ENCODE results near the gene CDK8. TPM values are rescaled to one million over a fixed set of nuclear protein-coding genes. Genes with fewer than 3 reads are reported as not detected.

Gene CDK8
- total RNA-seq, 1 experiment from 2014 or later: 9.4 TPM

- DNase-seq: no peak
- Mint-ChIP-seq H3K4me3 (ENCODE audit: low read depth, unreplicated experiment) (no peak overlapping the region), H3K27me3 (ENCODE audit: unreplicated experiment) (no peaks in the 10 kb centered on the region), H3K4me1 (ENCODE audit: low read depth, unreplicated experiment) (no peaks in the 10 kb centered on the region), H3K9me3 (ENCODE audit: low read depth, unreplicated experiment) (no peaks in the 10 kb centered on the region), H3K36me3 (ENCODE audit: insufficient read depth, unreplicated experiment) (no peaks in the 10 kb centered on the region), H3K27ac (ENCODE audit: unreplicated experiment) (no peak overlapping the region)
- intact Hi-C loops (cut with micrococcal nuclease; ENCODE audit: unreplicated experiment): no loop called here
- CTCF ChIA-PET: no interaction called here
- BruUV-seq (replicated peaks): no TSS peak
- TF ChIP-seq, protein P1, sequence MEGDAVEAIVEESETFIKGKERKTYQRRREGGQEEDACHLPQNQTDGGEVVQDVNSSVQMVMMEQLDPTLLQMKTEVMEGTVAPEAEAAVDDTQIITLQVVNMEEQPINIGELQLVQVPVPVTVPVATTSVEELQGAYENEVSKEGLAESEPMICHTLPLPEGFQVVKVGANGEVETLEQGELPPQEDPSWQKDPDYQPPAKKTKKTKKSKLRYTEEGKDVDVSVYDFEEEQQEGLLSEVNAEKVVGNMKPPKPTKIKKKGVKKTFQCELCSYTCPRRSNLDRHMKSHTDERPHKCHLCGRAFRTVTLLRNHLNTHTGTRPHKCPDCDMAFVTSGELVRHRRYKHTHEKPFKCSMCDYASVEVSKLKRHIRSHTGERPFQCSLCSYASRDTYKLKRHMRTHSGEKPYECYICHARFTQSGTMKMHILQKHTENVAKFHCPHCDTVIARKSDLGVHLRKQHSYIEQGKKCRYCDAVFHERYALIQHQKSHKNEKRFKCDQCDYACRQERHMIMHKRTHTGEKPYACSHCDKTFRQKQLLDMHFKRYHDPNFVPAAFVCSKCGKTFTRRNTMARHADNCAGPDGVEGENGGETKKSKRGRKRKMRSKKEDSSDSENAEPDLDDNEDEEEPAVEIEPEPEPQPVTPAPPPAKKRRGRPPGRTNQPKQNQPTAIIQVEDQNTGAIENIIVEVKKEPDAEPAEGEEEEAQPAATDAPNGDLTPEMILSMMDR (IDR thresholded peaks at IDR 0.05; ENCODE audit: unreplicated experiment): no peak
These were observed 146.6 kb downstream of the CDK8 start for GRCh38 chr13:26400545-26400944.

DNA sequence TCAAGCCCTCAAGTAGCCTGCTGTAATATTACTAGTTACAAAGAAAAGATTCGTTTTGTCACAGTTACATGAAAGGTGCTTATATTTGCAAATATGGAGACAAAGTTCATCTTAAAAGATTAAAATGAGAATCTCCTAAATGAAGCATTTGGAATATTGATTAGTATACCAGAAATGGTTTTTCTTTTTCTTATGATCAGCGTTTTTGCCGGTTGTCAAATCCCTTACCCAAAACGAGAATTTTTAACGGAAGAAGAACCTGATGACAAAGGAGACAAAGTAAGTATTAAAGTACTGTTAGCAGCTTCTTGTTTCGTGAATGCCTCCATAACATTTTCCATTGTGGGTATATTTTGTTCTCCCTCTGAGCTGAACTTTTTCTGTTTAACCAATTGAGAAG is 147.1 kb downstream of the CDK8 start:
- H3K4me1 Mint-ChIP-seq (ENCODE audit: low read depth, unreplicated experiment): no peaks in the 10 kb centered on the region
- H3K4me3 Mint-ChIP-seq (ENCODE audit: low read depth, unreplicated experiment): no peak overlapping the region
- DNase-seq: no peak
- H3K9me3 Mint-ChIP-seq (ENCODE audit: low read depth, unreplicated experiment): no peaks in the 10 kb centered on the region
- no peaks in the 10 kb centered on the region for H3K27me3 Mint-ChIP-seq (ENCODE audit: unreplicated experiment)
- CTCF ChIA-PET: no interaction called here
- TF ChIP-seq, protein P1 (IDR thresholded peaks at IDR 0.05; ENCODE audit: unreplicated experiment): no peak
- H3K36me3 Mint-ChIP-seq (ENCODE audit: insufficient read depth, unreplicated experiment): no peaks in the 10 kb centered on the region
- H3K27ac Mint-ChIP-seq (ENCODE audit: unreplicated experiment): no peak overlapping the region
- intact Hi-C loops (cut with micrococcal nuclease; ENCODE audit: unreplicated experiment): no loop called here
- no TSS peak for BruUV-seq (replicated peaks)

DNA sequence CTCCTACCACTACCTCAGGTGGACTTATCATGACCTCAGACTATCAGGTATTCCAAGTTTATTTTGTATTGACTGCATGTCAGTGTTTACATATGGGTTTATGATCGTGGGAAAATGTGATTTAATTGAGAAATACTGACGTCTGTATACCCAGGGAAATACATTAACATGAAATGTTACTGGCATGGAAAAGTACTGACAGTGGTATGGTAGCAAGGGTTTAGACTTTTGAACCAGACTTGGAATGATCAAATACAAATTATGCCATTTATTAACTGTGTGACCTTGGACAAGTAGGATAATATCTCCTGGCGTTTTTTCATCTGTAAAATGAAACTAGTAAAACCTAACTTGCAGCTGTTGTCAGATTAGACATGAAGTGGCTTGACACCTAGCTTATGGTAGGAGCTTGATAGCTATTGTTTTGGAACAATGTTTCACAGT is 147.7 kb downstream of the CDK8 start:
- Mint-ChIP-seq H3K27ac (ENCODE audit: unreplicated experiment) (no peak overlapping the region), H3K4me3 (ENCODE audit: low read depth, unreplicated experiment) (no peak overlapping the region), H3K36me3 (ENCODE audit: insufficient read depth, unreplicated experiment) (no peaks in the 10 kb centered on the region), H3K9me3 (ENCODE audit: low read depth, unreplicated experiment) (no peaks in the 10 kb centered on the region), H3K4me1 (ENCODE audit: low read depth, unreplicated experiment) (no peaks in the 10 kb centered on the region), H3K27me3 (ENCODE audit: unreplicated experiment) (no peaks in the 10 kb centered on the region)
- no peak for DNase-seq
- intact Hi-C loops (cut with micrococcal nuclease; ENCODE audit: unreplicated experiment): no loop called here
- CTCF ChIA-PET: no interaction called here
- TF ChIP-seq, protein P1 (IDR thresholded peaks at IDR 0.05; ENCODE audit: unreplicated experiment): no peak
- BruUV-seq (replicated peaks): no TSS peak

DNA sequence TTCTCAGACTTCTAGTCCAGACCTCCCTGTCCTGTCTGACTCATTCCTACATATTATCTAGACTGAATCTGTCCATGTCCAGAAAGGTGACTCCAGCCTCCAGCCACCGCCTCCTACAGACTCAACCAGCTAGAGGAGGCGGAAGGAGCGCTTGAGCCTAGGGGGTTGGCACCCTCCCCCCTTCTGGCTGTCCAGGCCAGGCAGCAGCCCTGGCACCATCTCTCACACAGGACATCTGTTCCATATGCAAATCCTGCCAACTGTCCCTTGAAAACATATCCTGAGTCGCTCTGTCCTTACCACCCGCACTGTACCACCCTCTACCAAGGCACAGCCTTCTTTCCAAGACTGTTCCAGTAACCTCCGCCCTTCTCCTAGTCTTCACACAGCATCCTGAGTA is 152.9 kb downstream of the CDK8 start:
- no peak overlapping the region for H3K27ac Mint-ChIP-seq (ENCODE audit: unreplicated experiment)

More for the DNA sequence above, 152.9 kb downstream of the CDK8 start:
- no peak for DNase-seq
- H3K4me1 Mint-ChIP-seq (ENCODE audit: low read depth, unreplicated experiment): no peaks in the 10 kb centered on the region
- no peaks in the 10 kb centered on the region for H3K36me3 Mint-ChIP-seq (ENCODE audit: insufficient read depth, unreplicated experiment)
- CTCF ChIA-PET: no interaction called here
- no peaks in the 10 kb centered on the region for H3K27me3 Mint-ChIP-seq (ENCODE audit: unreplicated experiment)
- H3K4me3 Mint-ChIP-seq (ENCODE audit: low read depth, unreplicated experiment): no peak overlapping the region
- intact Hi-C loops (cut with micrococcal nuclease; ENCODE audit: unreplicated experiment): no loop called here
- TF ChIP-seq, protein P1 (IDR thresholded peaks at IDR 0.05; ENCODE audit: unreplicated experiment): no peak
- H3K9me3 Mint-ChIP-seq (ENCODE audit: low read depth, unreplicated experiment): no peaks in the 10 kb centered on the region
- BruUV-seq (replicated peaks): no TSS peak
